Measurements from ENCODE around the gene SRSF7. TPM values are rescaled to one million over a fixed set of nuclear protein-coding genes. Genes with fewer than 3 reads are reported as not detected.

The SRSF7 gene
- total RNA-seq, 1 donor from 2014 or later, result 67.5 TPM

DNA sequence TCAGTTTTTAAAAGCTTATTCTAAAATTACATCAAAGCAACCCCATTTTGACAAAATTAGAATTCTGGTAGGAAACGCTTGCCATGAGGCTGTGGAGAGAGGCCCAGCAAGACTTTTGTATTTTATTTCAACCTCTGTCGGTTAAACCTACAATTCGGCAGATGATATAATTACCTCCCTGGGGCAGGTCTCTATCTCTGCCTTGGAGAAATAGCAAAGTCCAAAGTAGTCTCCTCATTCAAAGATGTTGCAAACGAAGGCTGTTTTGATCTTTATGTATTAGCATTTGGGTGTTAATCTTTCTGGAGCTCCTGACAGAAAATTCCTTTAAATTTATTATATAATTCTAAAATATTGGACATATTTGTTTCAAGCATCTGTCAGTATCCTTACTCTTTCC, 49.6 kb downstream of the SRSF7 start:
- TF ChIP-seq, protein P1, sequence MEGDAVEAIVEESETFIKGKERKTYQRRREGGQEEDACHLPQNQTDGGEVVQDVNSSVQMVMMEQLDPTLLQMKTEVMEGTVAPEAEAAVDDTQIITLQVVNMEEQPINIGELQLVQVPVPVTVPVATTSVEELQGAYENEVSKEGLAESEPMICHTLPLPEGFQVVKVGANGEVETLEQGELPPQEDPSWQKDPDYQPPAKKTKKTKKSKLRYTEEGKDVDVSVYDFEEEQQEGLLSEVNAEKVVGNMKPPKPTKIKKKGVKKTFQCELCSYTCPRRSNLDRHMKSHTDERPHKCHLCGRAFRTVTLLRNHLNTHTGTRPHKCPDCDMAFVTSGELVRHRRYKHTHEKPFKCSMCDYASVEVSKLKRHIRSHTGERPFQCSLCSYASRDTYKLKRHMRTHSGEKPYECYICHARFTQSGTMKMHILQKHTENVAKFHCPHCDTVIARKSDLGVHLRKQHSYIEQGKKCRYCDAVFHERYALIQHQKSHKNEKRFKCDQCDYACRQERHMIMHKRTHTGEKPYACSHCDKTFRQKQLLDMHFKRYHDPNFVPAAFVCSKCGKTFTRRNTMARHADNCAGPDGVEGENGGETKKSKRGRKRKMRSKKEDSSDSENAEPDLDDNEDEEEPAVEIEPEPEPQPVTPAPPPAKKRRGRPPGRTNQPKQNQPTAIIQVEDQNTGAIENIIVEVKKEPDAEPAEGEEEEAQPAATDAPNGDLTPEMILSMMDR (IDR thresholded peaks at IDR 0.05), result no peak
- peaks cover 11% of the 10 kb centered on the region for H3K4me1 Mint-ChIP-seq (ENCODE audit: low read depth)
- no peak overlapping the region for H3K27ac Mint-ChIP-seq (ENCODE audit: unreplicated experiment)
- DNase-seq (ENCODE audit: low spot score), result no peak
- H3K4me3 Mint-ChIP-seq (ENCODE audit: unreplicated experiment), result no peak overlapping the region
- H3K9me3 Mint-ChIP-seq (ENCODE audit: low read depth), result no peaks in the 10 kb centered on the region
- H3K27me3 Mint-ChIP-seq (ENCODE audit: low read depth), result no peaks in the 10 kb centered on the region
- no peaks in the 10 kb centered on the region for H3K36me3 Mint-ChIP-seq (ENCODE audit: low read depth)

DNA sequence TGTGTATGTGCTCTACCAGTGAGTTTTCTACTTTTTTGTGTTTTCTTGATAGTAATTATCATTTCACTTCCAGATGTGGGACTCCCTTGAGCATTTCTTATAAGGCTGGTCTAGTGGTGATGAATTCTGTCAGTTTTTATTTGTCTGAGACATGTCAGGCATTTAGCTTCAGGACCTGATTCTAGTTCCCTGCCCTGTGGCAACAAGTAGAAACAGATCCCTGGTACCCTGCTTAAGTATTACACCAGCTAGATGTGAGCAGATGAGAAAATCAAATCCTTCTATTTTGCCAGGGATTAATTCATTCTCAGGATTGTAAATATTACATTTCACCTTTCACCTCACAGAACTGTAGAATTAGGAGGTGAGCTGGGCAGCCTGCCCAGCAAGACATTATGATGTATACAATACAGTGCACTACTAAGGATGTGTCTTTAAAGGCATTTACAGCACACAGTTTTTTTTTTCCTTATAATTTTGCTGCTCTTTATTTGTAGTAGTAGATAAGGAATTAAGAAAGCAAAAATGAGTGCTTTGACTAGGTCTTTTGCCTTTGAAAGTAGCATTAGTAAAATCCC, 50.2 kb downstream of the SRSF7 start:
- Mint-ChIP-seq H3K27ac (ENCODE audit: unreplicated experiment) (no peak overlapping the region), H3K4me3 (ENCODE audit: unreplicated experiment) (no peak overlapping the region)
- DNase-seq (ENCODE audit: low spot score), result no peak

DNA sequence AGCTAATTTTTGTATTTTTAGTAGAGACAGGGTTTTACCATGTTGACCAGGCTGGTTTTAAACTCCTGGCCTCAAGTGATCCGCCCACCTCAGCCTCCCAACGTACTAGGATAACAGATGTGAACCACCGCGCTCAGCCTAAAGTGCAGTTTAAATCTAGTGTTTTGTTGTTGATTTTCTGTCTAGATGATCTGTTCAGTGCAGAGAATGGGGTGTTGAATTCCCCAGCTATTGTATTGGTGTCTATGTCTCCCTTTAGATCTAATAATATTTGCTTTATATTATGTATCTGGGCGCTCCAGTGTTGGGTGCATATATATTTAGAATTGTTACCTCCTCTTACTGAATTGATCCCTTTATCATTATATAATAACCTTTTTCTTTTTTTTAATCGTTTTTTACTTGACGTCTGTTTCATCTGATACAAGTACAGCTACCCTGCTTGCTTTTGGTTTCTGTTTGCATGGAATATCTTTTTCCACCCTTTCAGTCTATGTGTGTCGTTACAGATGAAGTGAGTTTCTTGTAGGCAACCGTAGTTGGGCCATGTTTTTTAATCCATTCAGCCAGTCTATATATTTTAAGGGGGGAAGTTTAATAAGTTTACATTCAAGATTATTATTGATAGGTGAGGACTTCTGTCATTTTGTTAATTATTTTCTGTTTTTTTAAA, 50.9 kb downstream of the SRSF7 start:
- no peak overlapping the region for H3K4me3 Mint-ChIP-seq (ENCODE audit: unreplicated experiment)
- H3K9me3 Mint-ChIP-seq (ENCODE audit: low read depth), result no peaks in the 10 kb centered on the region
- H3K4me1 Mint-ChIP-seq (ENCODE audit: low read depth), result peaks cover 11% of the 10 kb centered on the region
- DNase-seq (ENCODE audit: low spot score), result no peak
- TF ChIP-seq, protein P1 (IDR thresholded peaks at IDR 0.05), result no peak
- H3K27ac Mint-ChIP-seq (ENCODE audit: unreplicated experiment), result no peak overlapping the region
- H3K27me3 Mint-ChIP-seq (ENCODE audit: low read depth), result no peaks in the 10 kb centered on the region
- H3K36me3 Mint-ChIP-seq (ENCODE audit: low read depth), result no peaks in the 10 kb centered on the region

More for the DNA sequence above, 50.2 kb downstream of the SRSF7 start:
- Mint-ChIP-seq H3K27me3 (ENCODE audit: low read depth) (no peaks in the 10 kb centered on the region), H3K9me3 (ENCODE audit: low read depth) (no peaks in the 10 kb centered on the region), H3K4me1 (ENCODE audit: low read depth) (peaks cover 11% of the 10 kb centered on the region), H3K36me3 (ENCODE audit: low read depth) (no peaks in the 10 kb centered on the region)
- TF ChIP-seq, protein P1 (IDR thresholded peaks at IDR 0.05), result no peak

DNA sequence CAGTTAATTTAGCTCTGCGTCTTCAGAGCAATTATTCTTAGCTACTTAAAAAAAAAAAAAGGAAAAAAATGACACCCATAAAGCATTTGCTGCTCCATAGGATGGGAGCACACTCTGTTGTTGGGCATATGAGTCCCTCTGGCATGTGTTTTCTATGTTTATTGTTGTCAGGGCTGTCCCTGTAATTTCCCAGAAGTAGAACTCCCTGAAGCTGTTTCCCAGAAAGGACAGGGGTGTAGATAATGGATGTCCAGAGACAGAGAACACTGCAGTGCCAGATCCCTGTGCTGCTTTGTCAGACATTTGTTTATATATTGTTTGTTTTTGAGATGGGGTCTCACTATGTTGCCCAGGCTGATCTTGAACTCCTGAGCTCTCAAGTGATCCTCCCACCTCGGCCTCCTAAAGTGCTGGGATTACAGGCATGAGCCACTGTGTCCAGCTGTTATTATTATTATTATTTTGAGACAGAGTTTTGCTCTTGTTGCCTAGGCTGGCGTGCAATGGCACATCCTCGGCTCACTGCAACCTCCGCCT, 52.6 kb downstream of the SRSF7 start:
- Mint-ChIP-seq H3K9me3 (ENCODE audit: low read depth) (no peaks in the 10 kb centered on the region), H3K4me1 (ENCODE audit: low read depth) (peaks cover 11% of the 10 kb centered on the region), H3K27me3 (ENCODE audit: low read depth) (no peaks in the 10 kb centered on the region), H3K4me3 (ENCODE audit: unreplicated experiment) (no peak overlapping the region), H3K36me3 (ENCODE audit: low read depth) (no peaks in the 10 kb centered on the region), H3K27ac (ENCODE audit: unreplicated experiment) (no peak overlapping the region)
- DNase-seq (ENCODE audit: low spot score), result no peak
- TF ChIP-seq, protein P1 (IDR thresholded peaks at IDR 0.05), result no peak

DNA sequence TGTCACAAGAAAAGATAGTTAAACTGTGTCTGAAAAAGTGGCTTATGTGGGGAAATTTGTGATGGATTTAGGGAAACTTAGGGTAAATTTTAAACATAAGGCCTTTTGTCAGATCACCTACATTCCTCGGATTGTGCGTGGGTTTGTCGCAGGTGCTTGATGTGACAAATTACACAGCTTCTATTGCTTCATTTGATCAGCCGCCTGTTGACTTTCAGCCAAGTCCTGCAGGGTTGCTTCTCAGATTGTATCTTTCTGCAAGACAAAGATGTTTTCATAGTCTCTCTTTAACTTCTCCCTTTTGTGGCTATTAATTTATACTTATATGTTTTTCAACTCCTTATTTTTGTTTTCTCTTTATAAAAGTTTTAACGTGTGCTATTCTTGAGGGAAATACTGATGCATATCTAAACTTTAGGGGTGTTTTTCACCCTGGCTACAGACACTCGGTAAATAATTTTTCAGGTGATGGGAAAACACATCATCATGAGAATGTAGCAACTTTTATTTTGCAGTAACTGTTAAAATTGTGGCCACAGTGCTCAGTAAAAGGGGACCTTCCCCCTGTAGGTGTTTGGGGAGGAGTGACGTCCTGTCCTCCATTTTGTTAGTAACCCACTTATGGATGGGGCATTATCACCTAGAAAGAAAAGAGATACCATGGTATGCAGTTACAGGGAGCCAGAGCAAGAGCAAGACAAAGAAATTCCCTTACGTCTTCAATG, 53.9 kb downstream of the SRSF7 start:
- no peaks in the 10 kb centered on the region for H3K9me3 Mint-ChIP-seq (ENCODE audit: low read depth)
- no peak overlapping the region for H3K27ac Mint-ChIP-seq (ENCODE audit: unreplicated experiment)
- TF ChIP-seq, protein P1 (IDR thresholded peaks at IDR 0.05), result no peak
- H3K4me1 Mint-ChIP-seq (ENCODE audit: low read depth), result peaks cover 8% of the 10 kb centered on the region
- no peaks in the 10 kb centered on the region for H3K27me3 Mint-ChIP-seq (ENCODE audit: low read depth)
- no peak overlapping the region for H3K4me3 Mint-ChIP-seq (ENCODE audit: unreplicated experiment)
- H3K36me3 Mint-ChIP-seq (ENCODE audit: low read depth), result peaks cover 2% of the 10 kb centered on the region
- no peak for DNase-seq (ENCODE audit: low spot score)

All from chondrocyte (in vitro differentiated cells).